Glutamatergic neuron (in vitro differentiated cells): ENCODE results near the gene BRWD1. TPM values are rescaled to one million over a fixed set of nuclear protein-coding genes. Genes with fewer than 3 reads are reported as not detected.

Source experiments
- DNase-seq: peaks from one replicate; pipeline ENCODE4 v3.0.0; 2022
- H3K27ac Mint-ChIP-seq: one replicate; pipeline ENCODE4 v1.8.0; 2020; ENCODE audit warnings: mild to moderate bottlenecking, mixed read lengths, inconsistent platforms; ENCODE audit not compliant: unreplicated experiment
- H3K27me3 Mint-ChIP-seq: one replicate; pipeline ENCODE4 v1.8.0; 2020; ENCODE audit warnings: mild to moderate bottlenecking, moderate library complexity, mixed read lengths, inconsistent platforms; ENCODE audit not compliant: unreplicated experiment
- H3K36me3 Mint-ChIP-seq: one replicate; pipeline ENCODE4 v1.8.0; 2020; ENCODE audit warnings: mild to moderate bottlenecking, mixed read lengths, inconsistent platforms; ENCODE audit not compliant: unreplicated experiment
- H3K4me1 Mint-ChIP-seq: one replicate; pipeline ENCODE4 v1.8.0; 2020; ENCODE audit warnings: mild to moderate bottlenecking, low read depth, mixed read lengths, inconsistent platforms; ENCODE audit not compliant: unreplicated experiment
- H3K4me3 Mint-ChIP-seq: one replicate; pipeline ENCODE4 v1.8.0; 2020; ENCODE audit warnings: mild to moderate bottlenecking, mixed read lengths, inconsistent platforms; ENCODE audit not compliant: unreplicated experiment
- H3K9me3 Mint-ChIP-seq: one replicate; pipeline ENCODE4 v1.8.0; 2020; ENCODE audit warnings: mild to moderate bottlenecking, moderate library complexity, mixed read lengths, inconsistent platforms; ENCODE audit not compliant: unreplicated experiment
- total RNA-seq: library from RNA; stranded (reverse); fragmentation: NEBNext Ultra II Directional; extraction: Animal tissue kit (Norgen Biotek cat#: 25700); gene quantifications from one replicate; pipeline ENCODE4 v1.2.1, GENCODE V29; 2021; ENCODE audit not compliant: unreplicated experiment
- TF ChIP-seq, protein P1 (sequence below): fragments of 200-600 bp; sonication (generic); IDR thresholded peaks from one replicate; pipeline ENCODE4 v1.5.0; 2021; ENCODE audit not compliant: partially characterized antibody, unreplicated experiment

BRWD1 gene
- total RNA-seq, 1 donor from 2014 or later: 64.6 TPM

DNA sequence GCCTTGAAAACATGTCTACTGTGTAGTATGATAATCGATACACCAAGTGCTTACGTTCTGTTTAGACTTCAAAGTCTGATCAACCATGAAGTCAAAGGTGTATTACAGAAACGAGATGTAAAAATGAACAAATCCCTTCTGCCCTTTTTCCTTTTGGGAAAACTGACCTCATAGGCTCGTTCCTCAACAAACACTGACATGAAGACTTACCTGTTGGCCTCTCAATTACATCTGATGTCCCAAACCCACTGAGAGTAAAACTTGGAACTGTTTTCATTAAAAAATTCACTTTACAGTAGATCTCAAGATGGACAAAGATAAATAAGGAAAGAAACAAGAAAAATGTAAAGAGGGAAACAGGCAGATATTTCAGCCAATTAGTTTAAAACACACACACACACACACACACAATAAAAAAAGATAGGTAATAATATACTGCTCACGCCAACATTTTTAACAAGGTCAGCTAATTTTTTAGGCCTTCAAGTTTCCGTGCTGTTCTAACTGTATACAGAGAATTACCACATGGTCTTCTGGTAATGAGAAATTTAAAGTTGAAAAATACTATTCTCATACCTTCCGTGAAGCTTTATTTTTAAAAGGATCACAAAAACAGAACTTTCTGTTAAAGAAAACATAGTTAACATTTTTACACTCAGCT is 33.4 kb upstream of the BRWD1 start:
- no peaks in the 10 kb centered on the region for H3K36me3 Mint-ChIP-seq
- H3K27ac Mint-ChIP-seq: no peak overlapping the region
- DNase-seq: no peak
- H3K9me3 Mint-ChIP-seq: peaks cover 2% of the 10 kb centered on the region
- peaks cover 15% of the 10 kb centered on the region for H3K4me1 Mint-ChIP-seq
- H3K27me3 Mint-ChIP-seq: peaks cover 1% of the 10 kb centered on the region
- TF ChIP-seq, protein P1, sequence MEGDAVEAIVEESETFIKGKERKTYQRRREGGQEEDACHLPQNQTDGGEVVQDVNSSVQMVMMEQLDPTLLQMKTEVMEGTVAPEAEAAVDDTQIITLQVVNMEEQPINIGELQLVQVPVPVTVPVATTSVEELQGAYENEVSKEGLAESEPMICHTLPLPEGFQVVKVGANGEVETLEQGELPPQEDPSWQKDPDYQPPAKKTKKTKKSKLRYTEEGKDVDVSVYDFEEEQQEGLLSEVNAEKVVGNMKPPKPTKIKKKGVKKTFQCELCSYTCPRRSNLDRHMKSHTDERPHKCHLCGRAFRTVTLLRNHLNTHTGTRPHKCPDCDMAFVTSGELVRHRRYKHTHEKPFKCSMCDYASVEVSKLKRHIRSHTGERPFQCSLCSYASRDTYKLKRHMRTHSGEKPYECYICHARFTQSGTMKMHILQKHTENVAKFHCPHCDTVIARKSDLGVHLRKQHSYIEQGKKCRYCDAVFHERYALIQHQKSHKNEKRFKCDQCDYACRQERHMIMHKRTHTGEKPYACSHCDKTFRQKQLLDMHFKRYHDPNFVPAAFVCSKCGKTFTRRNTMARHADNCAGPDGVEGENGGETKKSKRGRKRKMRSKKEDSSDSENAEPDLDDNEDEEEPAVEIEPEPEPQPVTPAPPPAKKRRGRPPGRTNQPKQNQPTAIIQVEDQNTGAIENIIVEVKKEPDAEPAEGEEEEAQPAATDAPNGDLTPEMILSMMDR: no peak
- H3K4me3 Mint-ChIP-seq: peak overlapping the region; percentile 93

DNA sequence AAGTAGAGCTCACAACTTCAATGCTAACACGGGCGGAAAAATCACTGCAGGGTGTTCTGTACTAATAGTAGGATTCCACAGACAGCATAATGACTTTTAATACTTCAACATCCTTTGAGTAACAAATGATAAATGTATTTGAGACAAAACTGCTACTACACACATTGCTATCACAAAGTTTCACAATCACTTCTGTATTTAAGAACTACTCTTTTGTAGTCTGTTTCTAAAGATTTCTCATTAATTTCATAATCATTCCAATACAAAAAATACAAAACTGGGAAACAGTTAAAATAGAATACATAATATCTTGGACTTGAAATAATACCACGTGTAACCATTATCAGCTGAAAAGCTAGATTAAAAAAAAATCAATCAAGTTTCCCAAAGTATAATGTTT is 32.8 kb upstream of the BRWD1 start:
- H3K9me3 Mint-ChIP-seq: peaks cover 2% of the 10 kb centered on the region
- peak overlapping the region; percentile 93 for H3K4me3 Mint-ChIP-seq
- TF ChIP-seq, protein P1: no peak
- peaks cover 1% of the 10 kb centered on the region for H3K27me3 Mint-ChIP-seq
- peaks cover 15% of the 10 kb centered on the region for H3K4me1 Mint-ChIP-seq
- DNase-seq: no peak
- no peaks in the 10 kb centered on the region for H3K36me3 Mint-ChIP-seq
- no peak overlapping the region for H3K27ac Mint-ChIP-seq

DNA sequence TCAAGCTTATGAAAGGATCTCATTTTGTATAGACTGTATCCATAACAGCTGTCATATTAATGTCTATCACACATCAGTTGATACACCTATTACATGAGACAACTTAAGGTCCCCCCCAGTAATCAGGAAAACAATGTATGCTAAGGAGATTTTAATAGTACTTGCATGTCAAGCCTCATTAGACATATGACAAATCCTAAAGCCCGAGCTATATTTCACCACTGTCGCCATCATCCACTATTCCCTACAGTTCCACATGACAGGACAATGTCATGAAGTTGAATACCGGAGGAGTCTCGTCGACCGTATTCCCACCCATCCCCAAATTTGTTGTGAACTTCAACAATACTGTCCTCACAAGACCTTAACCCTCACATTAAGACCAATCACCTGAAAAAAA is 32.0 kb upstream of the BRWD1 start:
- H3K9me3 Mint-ChIP-seq: peaks cover 2% of the 10 kb centered on the region
- TF ChIP-seq, protein P1: no peak
- H3K4me3 Mint-ChIP-seq: peak overlapping the region; percentile 93
- no peak for DNase-seq
- peaks cover 1% of the 10 kb centered on the region for H3K27me3 Mint-ChIP-seq
- peaks cover 15% of the 10 kb centered on the region for H3K4me1 Mint-ChIP-seq
- peak overlapping the region; percentile 59 for H3K27ac Mint-ChIP-seq
- H3K36me3 Mint-ChIP-seq: no peaks in the 10 kb centered on the region

DNA sequence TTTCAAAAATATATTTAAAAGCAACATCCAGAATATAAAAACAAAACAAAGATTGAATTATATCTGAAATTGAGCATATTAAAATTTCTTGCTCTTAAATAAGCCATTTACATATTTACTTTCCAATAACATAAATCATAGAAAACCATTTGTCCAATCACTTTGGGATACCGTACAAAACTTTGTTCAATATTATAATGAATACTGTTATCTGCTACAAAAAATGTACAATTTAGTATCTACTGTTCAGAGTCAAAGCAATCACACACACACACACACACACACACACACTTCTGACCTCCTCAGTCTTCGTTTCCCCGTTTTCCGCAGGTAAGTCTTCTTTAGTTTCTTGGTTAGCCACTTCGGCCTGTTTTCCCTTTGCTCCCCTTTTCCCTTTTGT is 31.4 kb upstream of the BRWD1 start:
- no peaks in the 10 kb centered on the region for H3K36me3 Mint-ChIP-seq
- peak overlapping the region; percentile 93 for H3K4me3 Mint-ChIP-seq
- H3K27me3 Mint-ChIP-seq: peaks cover 1% of the 10 kb centered on the region
- DNase-seq: no peak
- TF ChIP-seq, protein P1: no peak
- H3K4me1 Mint-ChIP-seq: peaks cover 14% of the 10 kb centered on the region
- H3K27ac Mint-ChIP-seq: peak overlapping the region; percentile 59
- H3K9me3 Mint-ChIP-seq: peaks cover 2% of the 10 kb centered on the region

DNA sequence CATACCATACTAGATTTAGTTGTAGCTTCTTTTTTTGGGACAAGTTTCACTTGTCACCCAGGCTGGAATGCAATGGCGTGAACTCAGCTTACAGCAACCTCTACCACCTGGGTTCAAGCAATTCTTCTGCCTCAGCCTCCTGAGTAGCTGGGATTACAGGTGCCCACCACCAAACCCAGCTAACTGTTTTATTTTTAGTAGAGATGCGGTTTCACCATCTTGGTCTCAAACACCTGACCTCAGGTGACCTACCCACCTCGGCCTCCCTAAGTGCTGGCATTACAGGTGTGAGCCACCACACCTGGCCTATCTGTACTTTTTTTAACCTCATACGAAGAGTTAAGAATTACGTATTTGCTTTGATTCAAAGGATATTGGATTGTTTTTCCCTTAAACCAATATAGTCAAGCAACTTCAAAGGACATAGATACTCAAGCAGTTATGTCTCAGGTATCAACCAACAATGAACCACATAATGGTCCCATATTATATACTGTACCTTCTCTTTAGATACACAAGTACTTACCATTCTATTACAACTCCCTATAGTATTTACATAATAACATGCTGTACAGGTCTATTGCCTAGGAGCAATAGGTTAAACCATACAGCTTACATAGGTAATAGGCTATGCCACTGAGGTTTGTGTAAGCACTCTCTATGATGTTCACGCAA is 28.0 kb upstream of the BRWD1 start:
- TF ChIP-seq, protein P1: no peak
- Mint-ChIP-seq H3K36me3 (no peaks in the 10 kb centered on the region), H3K9me3 (no peaks in the 10 kb centered on the region), H3K27ac (no peak overlapping the region), H3K27me3 (peaks cover 1% of the 10 kb centered on the region), H3K4me1 (peaks cover 14% of the 10 kb centered on the region), H3K4me3 (no peak overlapping the region)
- no peak for DNase-seq
